GM19238 (cell line): ENCODE results near the gene MASP1.

Source experiments
- DNase-seq: peaks from one replicate; pipeline ENCODE4 v3.0.0; 2011; ENCODE audit warnings: low spot score; ENCODE audit not compliant: insufficient read length

MASP1 gene

GRCh38 chr3:187291512-187292132 is at the start of gene MASP1:
TSS of gene MASP1 (minus strand) at chr3:187291737. CDS start at chr3:187291632, 105 bp downstream.
- DNase-seq, result no peak

GRCh38 chr3:187340578-187340977 is 49.0 kb upstream of the MASP1 start:
- no peak for DNase-seq

GRCh38 chr3:187336322-187336721 is 44.8 kb upstream of the MASP1 start:
- no peak for DNase-seq

GRCh38 chr3:187334904-187335303 is 43.4 kb upstream of the MASP1 start:
- DNase-seq, result no peak

GRCh38 chr3:187328691-187329090 is 37.2 kb upstream of the MASP1 start:
- DNase-seq, result no peak

GRCh38 chr3:187327845-187328244 is 36.3 kb upstream of the MASP1 start:
- no peak for DNase-seq

- no peak for DNase-seq
Measured at GRCh38 chr3:187325632-187326031, 34.1 kb upstream of the MASP1 start.

- DNase-seq, result no peak
Measured at GRCh38 chr3:187323091-187323490, 31.6 kb upstream of the MASP1 start.

GRCh38 chr3:187322291-187322690 is 30.8 kb upstream of the MASP1 start:
- no peak for DNase-seq

- no peak for DNase-seq
Measured at GRCh38 chr3:187321766-187322165, 30.2 kb upstream of the MASP1 start.

GRCh38 chr3:187319699-187320302 is 28.3 kb upstream of the MASP1 start:
- peak; percentile 40 for DNase-seq

GRCh38 chr3:187318819-187319616 is 27.5 kb upstream of the MASP1 start:
- no peak for DNase-seq

- DNase-seq, result no peak
Measured at GRCh38 chr3:187315872-187316271, 24.3 kb upstream of the MASP1 start.

- DNase-seq, result no peak
Measured at GRCh38 chr3:187314176-187314575, 22.6 kb upstream of the MASP1 start.

GRCh38 chr3:187310954-187311470 is 19.5 kb upstream of the MASP1 start:
- no peak for DNase-seq

GRCh38 chr3:187310226-187310625 is 18.7 kb upstream of the MASP1 start:
- no peak for DNase-seq

GRCh38 chr3:187305881-187306280 is 14.3 kb upstream of the MASP1 start:
- no peak for DNase-seq

GRCh38 chr3:187299611-187300010 is 8.1 kb upstream of the MASP1 start:
- DNase-seq, result no peak

- no peak for DNase-seq
Measured at GRCh38 chr3:187296911-187297310, 5.4 kb upstream of the MASP1 start.

- DNase-seq, result no peak
Measured at GRCh38 chr3:187296058-187296457, 4.5 kb upstream of the MASP1 start.

GRCh38 chr3:187295316-187296034 is 3.9 kb upstream of the MASP1 start:
- no peak for DNase-seq
